NCI-H510A treated with DMSO at 0.1 percent for 48 hours (cell line): ENCODE measurements around the gene PHLPP1.
"Not testable (repeated sequence)": the region's sequence is repeated elsewhere in the genome, so short reads cannot be mapped to it uniquely, and the experiment has no call there.

Experiments
- DNase-seq: peaks from one replicate; lab custom pipeline; 2025; lab: John Stamatoyannopoulos, UW

The PHLPP1 gene

GRCh38 chr18:62883937-62884735 lies 168.8 kb downstream of the PHLPP1 start:
- no peak for DNase-seq

GRCh38 chr18:62885804-62886203 lies 170.5 kb downstream of the PHLPP1 start:
- no peak for DNase-seq

- no peak for DNase-seq
Measured at GRCh38 chr18:62894681-62895390, 179.5 kb downstream of the PHLPP1 start.

GRCh38 chr18:62897153-62897552 lies 181.8 kb downstream of the PHLPP1 start:
- DNase-seq = no peak

- no peak for DNase-seq
Measured at GRCh38 chr18:62898359-62898758, 183.0 kb downstream of the PHLPP1 start.

- DNase-seq = no peak
Measured at GRCh38 chr18:62899534-62899933, 184.2 kb downstream of the PHLPP1 start.

GRCh38 chr18:62900132-62900883 lies 185.0 kb downstream of the PHLPP1 start:
- DNase-seq = no peak

- DNase-seq = no peak
Measured at GRCh38 chr18:62902776-62903175, 187.4 kb downstream of the PHLPP1 start.

GRCh38 chr18:62904396-62905285 lies 189.3 kb downstream of the PHLPP1 start:
- DNase-seq = peak; percentile 88

GRCh38 chr18:62912885-62913284 lies 197.5 kb downstream of the PHLPP1 start:
- no peak for DNase-seq

GRCh38 chr18:62913824-62914223 lies 198.5 kb downstream of the PHLPP1 start:
- not testable (repeated sequence) for DNase-seq

- no peak for DNase-seq
Measured at GRCh38 chr18:62914871-62915392, 199.6 kb downstream of the PHLPP1 start.

GRCh38 chr18:62918361-62918760 lies 203.0 kb downstream of the PHLPP1 start:
- DNase-seq = no peak

GRCh38 chr18:62919109-62919838 lies 203.9 kb downstream of the PHLPP1 start:
- DNase-seq = no peak

- DNase-seq = no peak
Measured at GRCh38 chr18:62925031-62925688, 209.8 kb downstream of the PHLPP1 start.

GRCh38 chr18:62928326-62928725 lies 213.0 kb downstream of the PHLPP1 start:
- no peak for DNase-seq

GRCh38 chr18:62933261-62933887 lies 218.0 kb downstream of the PHLPP1 start:
- peak; percentile 29 for DNase-seq

- no peak for DNase-seq
Measured at GRCh38 chr18:62935994-62936393, 220.7 kb downstream of the PHLPP1 start.

GRCh38 chr18:62937065-62937464 lies 221.7 kb downstream of the PHLPP1 start:
- no peak for DNase-seq

- no peak for DNase-seq
Measured at GRCh38 chr18:62938006-62938405, 222.7 kb downstream of the PHLPP1 start.
